Mucosa of rectum (tissue), 2 donors: ENCODE data around the gene MBLAC1.
"Not testable (repeated sequence)": the region's sequence is repeated elsewhere in the genome, so short reads cannot be mapped to it uniquely, and the experiment has no call there.

Source experiments
- H3K27ac ChIP-seq, 2 donors: one replicate each; pipeline ENCODE4 v1.7.0; 2013; ENCODE audit warnings: inconsistent platforms in 2 of 2, low read depth in 2 of 2, low read length in 2 of 2
- H3K27me3 ChIP-seq, 2 donors: one replicate each; pipeline ENCODE4 v1.7.0; 2013; ENCODE audit warnings: low read length in 2 of 2; ENCODE audit not compliant: control insufficient read depth in 2 of 2, insufficient read depth in 2 of 2
- H3K36me3 ChIP-seq, 2 donors: one replicate each; pipeline ENCODE4 v1.7.0; 2013; ENCODE audit warnings: low read length in 2 of 2; ENCODE audit not compliant: control insufficient read depth in 2 of 2, insufficient read depth in 2 of 2
- H3K4me1 ChIP-seq, 2 donors: one replicate each; pipeline ENCODE4 v1.7.0; 2013; ENCODE audit warnings: low read length in 2 of 2, mild to moderate bottlenecking in 1 of 2; ENCODE audit not compliant: control insufficient read depth in 2 of 2, insufficient read depth in 2 of 2
- H3K4me3 ChIP-seq, 2 donors: one replicate each; pipeline ENCODE4 v1.7.0; 2013; ENCODE audit warnings: low read length in 2 of 2
- H3K9ac ChIP-seq, 2 donors: one replicate each; pipeline ENCODE4 v1.7.0; 2013; ENCODE audit warnings: low read length in 2 of 2, low read depth in 1 of 2, mild to moderate bottlenecking in 1 of 2
- H3K9me3 ChIP-seq, 2 donors: one replicate each; pipeline ENCODE4 v1.7.0; 2013; ENCODE audit warnings: low read length in 2 of 2; ENCODE audit not compliant: control insufficient read depth in 2 of 2
- donor health status: healthy.
- donor health status: Normal muscosa, but diverticular disease.

MBLAC1 gene

DNA sequence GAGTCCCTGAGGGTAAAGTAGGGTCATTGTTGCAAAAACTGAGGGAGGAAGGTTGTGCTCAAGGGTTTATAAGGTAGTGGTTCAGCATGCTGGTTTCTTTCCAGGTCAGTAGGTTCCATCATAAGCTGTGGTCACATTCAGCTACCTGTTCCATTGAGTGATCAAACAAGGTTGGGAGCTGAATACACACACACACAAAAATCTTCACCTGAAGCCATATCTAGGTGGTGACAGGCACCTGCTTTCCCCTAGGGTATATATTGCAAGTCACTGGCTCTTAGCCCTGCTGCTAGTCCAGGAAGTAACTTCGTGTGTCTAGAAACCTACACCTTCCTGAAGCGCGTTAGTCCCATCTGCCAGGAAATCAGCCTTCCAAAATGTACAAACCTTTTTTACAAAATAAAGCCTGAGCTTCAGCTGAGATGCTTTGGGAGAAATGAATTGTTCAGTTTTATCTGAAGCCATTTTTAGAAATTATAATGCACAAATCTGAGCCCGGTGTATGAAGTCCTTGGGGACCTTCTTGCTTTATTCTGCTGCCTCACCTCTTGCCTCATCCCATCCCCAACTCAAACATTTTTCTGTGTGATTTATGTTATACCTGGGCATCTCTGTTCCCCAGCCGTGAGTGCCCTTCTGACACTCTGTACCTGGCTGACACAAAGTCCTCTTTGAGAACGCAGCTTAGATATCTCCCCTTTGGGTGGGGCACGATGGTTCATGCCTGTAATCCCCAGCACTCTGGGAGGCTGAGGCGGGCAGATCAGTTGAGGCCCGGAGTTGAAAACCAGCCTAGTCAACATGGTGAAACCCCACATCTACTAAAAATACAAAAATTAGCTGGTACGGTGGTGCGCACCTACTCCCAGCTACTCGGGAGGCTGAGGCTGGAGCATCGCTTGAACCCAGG lies 11.3 kb downstream of the MBLAC1 start:
- peaks cover 15 to 18% of the 10 kb centered on the region in 2 donors for H3K4me1 ChIP-seq
- H3K4me3 ChIP-seq, result no peak overlapping the region
- H3K9me3 ChIP-seq, result no peaks in the 10 kb centered on the region
- H3K27me3 ChIP-seq, result no peaks in the 10 kb centered on the region
- peak overlapping the region; percentile 34 to 46 for H3K27ac ChIP-seq
- H3K9ac ChIP-seq, result no peak overlapping the region
- H3K36me3 ChIP-seq, result no peaks in the 10 kb centered on the region

GRCh38 chr7:100141555-100141949 lies 14.8 kb downstream of the MBLAC1 start:
- H3K27ac ChIP-seq, result peak overlapping the region; percentile 84 to 92

DNA sequence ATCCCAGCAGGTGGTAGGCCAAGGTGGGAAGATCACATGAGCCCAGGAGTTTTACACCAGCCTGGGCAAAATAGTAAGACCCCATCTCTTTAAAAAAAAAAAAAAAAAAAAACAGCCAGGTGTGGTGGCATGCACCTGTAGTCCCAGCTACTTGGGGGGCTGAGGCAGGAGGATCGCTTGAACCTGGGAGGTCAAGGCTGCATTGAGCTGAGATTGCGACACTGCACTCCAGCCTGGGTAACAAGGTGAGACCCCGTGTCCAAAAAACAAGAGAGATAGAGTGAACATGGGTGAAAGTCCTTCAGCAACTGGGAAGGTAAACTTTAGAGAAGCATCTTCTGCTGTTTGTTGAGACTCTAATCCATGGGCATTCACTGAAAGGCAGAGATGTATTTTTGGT lies 15.7 kb downstream of the MBLAC1 start:
- H3K9ac ChIP-seq, result no peak overlapping the region
- H3K4me3 ChIP-seq, result no peak overlapping the region
- H3K27ac ChIP-seq, result peak overlapping the region; percentile 59 to 92
- H3K9me3 ChIP-seq, result no peaks in the 10 kb centered on the region
- H3K27me3 ChIP-seq, result no peaks in the 10 kb centered on the region
- H3K4me1 ChIP-seq, result peaks cover 15 to 18% of the 10 kb centered on the region in 2 donors
- no peaks in the 10 kb centered on the region for H3K36me3 ChIP-seq

More at GRCh38 chr7:100141555-100141949, 14.8 kb downstream of the MBLAC1 start:
- H3K4me3 ChIP-seq, result no peak overlapping the region
- peak overlapping the region; percentile 26 to 34 for H3K9ac ChIP-seq
- no peaks in the 10 kb centered on the region for H3K27me3 ChIP-seq
- peaks cover 15 to 18% of the 10 kb centered on the region in 2 donors for H3K4me1 ChIP-seq
- H3K36me3 ChIP-seq, result no peaks in the 10 kb centered on the region
- H3K9me3 ChIP-seq, result no peaks in the 10 kb centered on the region

- not testable (repeated sequence) for H3K27ac ChIP-seq, H3K27me3 ChIP-seq, H3K9me3 ChIP-seq, H3K36me3 ChIP-seq, H3K4me3 ChIP-seq, H3K9ac ChIP-seq
- peaks cover 15 to 19% of the 10 kb centered on the region in 2 donors for H3K4me1 ChIP-seq
Measured at GRCh38 chr7:100146350-100146749, 19.6 kb downstream of the MBLAC1 start.

DNA sequence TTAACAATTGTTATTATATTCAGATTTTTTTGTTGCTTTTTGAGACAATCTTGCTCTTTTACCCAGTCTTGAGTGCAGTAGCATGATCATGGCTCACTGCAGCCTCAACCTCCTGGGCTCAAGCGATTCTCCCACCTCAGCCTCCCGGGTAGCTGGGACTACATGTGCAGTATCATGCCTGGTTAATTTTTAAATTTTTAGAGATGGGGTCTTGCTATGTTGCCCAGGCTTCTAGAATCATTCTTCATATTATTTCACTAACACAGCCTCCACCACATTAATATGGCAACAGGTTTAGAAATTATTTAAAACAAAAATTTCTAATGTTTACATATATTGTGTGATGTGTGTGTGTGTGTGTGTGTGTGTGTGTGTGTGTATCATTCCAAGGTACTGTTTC lies 20.5 kb downstream of the MBLAC1 start:
- Histone ChIP-seq H3K9ac (no peak overlapping the region), H3K9me3 (no peaks in the 10 kb centered on the region), H3K36me3 (peaks cover 0 to under 1% of the 10 kb centered on the region in 2 donors), H3K4me3 (no peak overlapping the region), H3K4me1 (peaks cover 19 to 20% of the 10 kb centered on the region in 2 donors), H3K27me3 (no peaks in the 10 kb centered on the region), H3K27ac (no peak overlapping the region)

GRCh38 chr7:100148225-100148558 lies 21.4 kb downstream of the MBLAC1 start:
- H3K27ac ChIP-seq, result peak overlapping the region; percentile 77 to 90

GRCh38 chr7:100148559-100149328 lies 22.0 kb downstream of the MBLAC1 start, which contains the start of gene LAMTOR4:
TSS of gene LAMTOR4 (plus strand) at chr7:100148918. CDS start at chr7:100148973, 55 bp downstream.
- Histone ChIP-seq H3K4me3 (peak within 1 kb of the TSS; percentile 94 to 100), H3K36me3 (peaks cover 2 to 5% of the 10 kb centered on the region in 2 donors), H3K4me1 (peaks cover 22 to 30% of the 10 kb centered on the region in 2 donors), H3K27ac (peak within 1 kb of the TSS; percentile 86 to 91), H3K27me3 (no peaks in the 10 kb centered on the region), H3K9ac (peak within 1 kb of the TSS; percentile 95 to 99), H3K9me3 (no peaks in the 10 kb centered on the region)

More at GRCh38 chr7:100148225-100148558, 21.4 kb downstream of the MBLAC1 start:
- Histone ChIP-seq H3K36me3 (peaks cover 0 to 5% of the 10 kb centered on the region in 2 donors), H3K4me1 (peaks cover 17 to 25% of the 10 kb centered on the region in 2 donors), H3K9me3 (no peaks in the 10 kb centered on the region), H3K4me3 (peak overlapping the region; percentile 94 to 100), H3K9ac (peak overlapping the region; percentile 77 to 99), H3K27me3 (no peaks in the 10 kb centered on the region)

GRCh38 chr7:100152404-100152803 lies 25.6 kb downstream of the MBLAC1 start:
- Histone ChIP-seq H3K27me3 (no peaks in the 10 kb centered on the region), H3K4me1 (peaks cover 58 to 66% of the 10 kb centered on the region in 2 donors), H3K9me3 (no peaks in the 10 kb centered on the region), H3K9ac (peak overlapping the region in 1 of 2 donors; percentile 17), H3K4me3 (no peak overlapping the region), H3K27ac (peak overlapping the region; percentile 10 to 96), H3K36me3 (peaks cover 20% of the 10 kb centered on the region in 2 donors)

- Histone ChIP-seq H3K4me3 (peak overlapping the region in 1 of 2 donors; percentile 13), H3K9me3 (no peaks in the 10 kb centered on the region), H3K36me3 (peaks cover 20% of the 10 kb centered on the region in 2 donors), H3K9ac (no peak overlapping the region), H3K27ac (peak overlapping the region; percentile 96 to 97), H3K4me1 (peaks cover 61 to 70% of the 10 kb centered on the region in 2 donors), H3K27me3 (no peaks in the 10 kb centered on the region)
Measured at GRCh38 chr7:100152937-100153666, 26.3 kb downstream of the MBLAC1 start.
